Measurements from ENCODE around the gene FAF2.
A peak's percentile ranks its signal among the peaks of the same experiment; 100 is the strongest.
"Not testable (repeated sequence)": the region's sequence is repeated elsewhere in the genome, so short reads cannot be mapped to it uniquely, and the experiment has no call there.

Gene FAF2

GRCh38 chr5:176458904-176459561 lies 10.8 kb downstream of the FAF2 start:
- DNase-seq (ENCODE audit: low read depth), result no peak

- no peak for DNase-seq (ENCODE audit: low read depth)
These were observed 13.2 kb downstream of the FAF2 start for GRCh38 chr5:176461349-176461748.

- DNase-seq (ENCODE audit: low read depth), result no peak
These were observed 15.1 kb downstream of the FAF2 start for GRCh38 chr5:176463113-176463764.

GRCh38 chr5:176466245-176466871 lies 18.2 kb downstream of the FAF2 start:
- DNase-seq (ENCODE audit: low read depth), result peak; percentile 28

- no peak for DNase-seq (ENCODE audit: low read depth)
These were observed 21.1 kb downstream of the FAF2 start for GRCh38 chr5:176469296-176469695.

GRCh38 chr5:176470539-176470938 lies 22.4 kb downstream of the FAF2 start:
- no peak for DNase-seq (ENCODE audit: low read depth)

- no peak for DNase-seq (ENCODE audit: low read depth)
These were observed 22.9 kb downstream of the FAF2 start for GRCh38 chr5:176471098-176471497.

- peak; percentile 39 for DNase-seq (ENCODE audit: low read depth)
These were observed 25.3 kb downstream of the FAF2 start for GRCh38 chr5:176473335-176474006.

- peak; percentile 57 for DNase-seq (ENCODE audit: low read depth)
These were observed 26.3 kb downstream of the FAF2 start for GRCh38 chr5:176474476-176474875.

GRCh38 chr5:176481711-176482110 lies 33.5 kb downstream of the FAF2 start:
- peak; percentile 31 for DNase-seq (ENCODE audit: low read depth)

- DNase-seq (ENCODE audit: low read depth), result no peak
These were observed 37.0 kb downstream of the FAF2 start for GRCh38 chr5:176485176-176485575.

GRCh38 chr5:176486189-176486757 lies 38.1 kb downstream of the FAF2 start:
- DNase-seq (ENCODE audit: low read depth), result no peak

GRCh38 chr5:176487160-176487559 lies 39.0 kb downstream of the FAF2 start:
- DNase-seq (ENCODE audit: low read depth), result not testable (repeated sequence)

- no peak for DNase-seq (ENCODE audit: low read depth)
These were observed 40.9 kb downstream of the FAF2 start for GRCh38 chr5:176489077-176489476.

- DNase-seq (ENCODE audit: low read depth), result no peak
These were observed 42.1 kb downstream of the FAF2 start for GRCh38 chr5:176490301-176490700.

GRCh38 chr5:176491101-176491502 lies 42.9 kb downstream of the FAF2 start:
- no peak for DNase-seq (ENCODE audit: low read depth)

- DNase-seq (ENCODE audit: low read depth), result no peak
These were observed 43.7 kb downstream of the FAF2 start for GRCh38 chr5:176491901-176492300.

- peak; percentile 35 for DNase-seq (ENCODE audit: low read depth)
These were observed 44.2 kb downstream of the FAF2 start for GRCh38 chr5:176492431-176492830.

- peak; percentile 72 for DNase-seq (ENCODE audit: low read depth)
These were observed 49.7 kb downstream of the FAF2 start for GRCh38 chr5:176497852-176498251.

- DNase-seq (ENCODE audit: low read depth), result no peak
These were observed 51.1 kb downstream of the FAF2 start for GRCh38 chr5:176499273-176499672.

GRCh38 chr5:176500511-176500910 lies 52.3 kb downstream of the FAF2 start:
- no peak for DNase-seq (ENCODE audit: low read depth)

- DNase-seq (ENCODE audit: low read depth), result peak; percentile 61
These were observed 53.1 kb downstream of the FAF2 start for GRCh38 chr5:176501333-176501732.

Measured in ELR (cell line).